ENCODE results near the gene EMX2. TPM values are rescaled to one million over a fixed set of nuclear protein-coding genes. Genes with fewer than 3 reads are reported as not detected.

Gene EMX2
- total RNA-seq, 1 donor from 2014 or later = not detected

GRCh38 chr10:117563780-117564179, 21.2 kb downstream of the EMX2 start:
- no peaks in the 10 kb centered on the region for H3K9me3 Mint-ChIP-seq
- no peak overlapping the region for H3K4me3 Mint-ChIP-seq
- CTCF ChIA-PET = no interaction called here
- no peaks in the 10 kb centered on the region for H3K36me3 Mint-ChIP-seq (ENCODE audit: low read depth)
- ATAC-seq (ENCODE audit: low read depth) (no peak), DNase-seq (no peak)
- peaks cover 9% of the 10 kb centered on the region for H3K27me3 Mint-ChIP-seq
- H3K27ac Mint-ChIP-seq = no peak overlapping the region
- intact Hi-C loops (cut with micrococcal nuclease) = no loop called here
- POLR2A ChIA-PET = no interaction called here
- no peak for TF ChIP-seq CTCF (IDR thresholded peaks at IDR 0.05)
- H3K4me1 Mint-ChIP-seq = no peaks in the 10 kb centered on the region

GRCh38 chr10:117565068-117565467, 22.5 kb downstream of the EMX2 start:
- H3K4me1 Mint-ChIP-seq = no peaks in the 10 kb centered on the region
- POLR2A ChIA-PET = no interaction called here
- H3K27ac Mint-ChIP-seq = no peak overlapping the region
- peaks cover 11% of the 10 kb centered on the region for H3K27me3 Mint-ChIP-seq
- no peak overlapping the region for H3K4me3 Mint-ChIP-seq
- H3K36me3 Mint-ChIP-seq (ENCODE audit: low read depth) = no peaks in the 10 kb centered on the region
- H3K9me3 Mint-ChIP-seq = no peaks in the 10 kb centered on the region
- CTCF ChIA-PET = no interaction called here
- no peak for ATAC-seq (ENCODE audit: low read depth)
- intact Hi-C loops (cut with micrococcal nuclease) = no loop called here
- no peak for DNase-seq
- no peak for TF ChIP-seq CTCF (IDR thresholded peaks at IDR 0.05)

- H3K4me1 Mint-ChIP-seq = no peaks in the 10 kb centered on the region
- no peak overlapping the region for H3K4me3 Mint-ChIP-seq
- ChIA-PET CTCF (no interaction called here), POLR2A (no interaction called here)
- no peak overlapping the region for H3K27ac Mint-ChIP-seq
- intact Hi-C loops (cut with micrococcal nuclease) = no loop called here
- DNase-seq (no peak), ATAC-seq (ENCODE audit: low read depth) (no peak)
- H3K36me3 Mint-ChIP-seq (ENCODE audit: low read depth) = no peaks in the 10 kb centered on the region
- peaks cover 11% of the 10 kb centered on the region for H3K27me3 Mint-ChIP-seq
- no peak for TF ChIP-seq CTCF (IDR thresholded peaks at IDR 0.05)
- H3K9me3 Mint-ChIP-seq = no peaks in the 10 kb centered on the region
Measured at GRCh38 chr10:117568334-117568733, 25.8 kb downstream of the EMX2 start.

GRCh38 chr10:117569610-117570390, 27.3 kb downstream of the EMX2 start:
- intact Hi-C loops (cut with micrococcal nuclease) = no loop called here
- Mint-ChIP-seq H3K27ac (no peak overlapping the region), H3K27me3 (peaks cover 11% of the 10 kb centered on the region), H3K4me3 (no peak overlapping the region), H3K36me3 (ENCODE audit: low read depth) (no peaks in the 10 kb centered on the region), H3K9me3 (no peaks in the 10 kb centered on the region), H3K4me1 (no peaks in the 10 kb centered on the region)
- POLR2A ChIA-PET = no interaction called here
- CTCF ChIA-PET = no interaction called here
- no peak for ATAC-seq (ENCODE audit: low read depth)
- no peak for DNase-seq
- TF ChIP-seq CTCF (IDR thresholded peaks at IDR 0.05) = no peak

GRCh38 chr10:117570880-117571279, 28.3 kb downstream of the EMX2 start:
- Mint-ChIP-seq H3K27ac (no peak overlapping the region), H3K27me3 (peaks cover 7% of the 10 kb centered on the region), H3K9me3 (no peaks in the 10 kb centered on the region), H3K4me3 (no peak overlapping the region), H3K4me1 (no peaks in the 10 kb centered on the region), H3K36me3 (ENCODE audit: low read depth) (no peaks in the 10 kb centered on the region)
- no peak for DNase-seq
- ATAC-seq (ENCODE audit: low read depth) = no peak
- POLR2A ChIA-PET = no interaction called here
- no peak for TF ChIP-seq CTCF (IDR thresholded peaks at IDR 0.05)
- intact Hi-C loops (cut with micrococcal nuclease) = no loop called here
- CTCF ChIA-PET = no interaction called here

All from activated B cell treated with CpG ODN at 0.5 μM for 24 hours (primary cell).